MM.1S (cell line): ENCODE measurements around the gene MSI2.

Experiments used
- CTCF ChIP-seq: fragments of 300-600 bp; sonication (generic); IDR thresholded peaks from 2 replicates; pipeline ENCODE4 v1.5.1; 2016; ENCODE audit warnings: antibody characterized with exemption, low read length, mixed read lengths
- EZH2 ChIP-seq: fragments of 300-600 bp; sonication (generic); optimal IDR thresholded peaks from 2 replicates; pipeline ENCODE3; 2017; ENCODE audit warnings: low read depth, mild to moderate bottlenecking, antibody characterized with exemption, low read length, mixed read lengths

GRCh38 chr17:57628421-57628820, 372.1 kb downstream of the MSI2 start:
- TF ChIP-seq EZH2 (no peak), CTCF (no peak)
